Measurements from ENCODE around the gene FPR2.
"Not testable (repeated sequence)": the region's sequence is repeated elsewhere in the genome, so short reads cannot be mapped to it uniquely, and the experiment has no call there.

FPR2 gene

DNA sequence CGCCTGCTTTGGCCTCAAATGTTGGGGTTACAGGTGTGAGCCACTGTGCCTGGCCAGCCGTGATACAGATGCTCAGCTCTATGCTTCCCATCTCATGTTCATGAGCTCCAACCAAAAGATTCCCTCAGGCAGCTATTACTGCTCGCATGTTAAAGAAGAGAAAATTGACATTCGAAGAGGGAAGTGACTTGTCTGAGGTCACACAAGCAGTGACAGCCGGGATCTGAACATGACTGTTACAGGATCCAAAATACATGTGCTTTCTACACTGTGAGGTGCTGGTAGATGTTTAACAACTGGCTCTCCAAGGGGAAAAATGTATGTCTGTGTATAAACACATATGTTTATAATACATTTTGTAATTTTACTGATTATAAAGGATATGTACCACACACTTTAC lies 20.6 kb upstream of the FPR2 start:
- no peak for DNase-seq

DNA sequence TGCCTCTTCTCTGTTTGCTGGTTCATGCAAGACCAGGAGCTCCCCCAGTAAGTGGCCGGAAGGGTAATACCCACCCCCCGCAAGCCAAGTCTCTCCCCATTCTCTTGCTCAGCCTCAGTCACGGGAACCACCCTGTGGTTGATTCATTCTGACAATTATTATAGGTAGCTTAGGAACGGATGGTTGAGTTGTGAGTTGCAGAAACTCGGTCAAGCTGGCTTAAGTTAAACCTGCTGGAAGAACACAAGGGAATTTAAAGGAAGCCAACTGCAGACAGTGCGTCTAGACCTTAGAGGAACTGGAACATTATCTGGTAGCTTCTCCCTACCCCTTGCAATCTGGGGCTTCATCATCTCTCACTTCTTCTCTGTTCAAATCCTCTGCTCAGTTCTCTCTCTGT lies 18.2 kb upstream of the FPR2 start:
- no peak for DNase-seq

DNA sequence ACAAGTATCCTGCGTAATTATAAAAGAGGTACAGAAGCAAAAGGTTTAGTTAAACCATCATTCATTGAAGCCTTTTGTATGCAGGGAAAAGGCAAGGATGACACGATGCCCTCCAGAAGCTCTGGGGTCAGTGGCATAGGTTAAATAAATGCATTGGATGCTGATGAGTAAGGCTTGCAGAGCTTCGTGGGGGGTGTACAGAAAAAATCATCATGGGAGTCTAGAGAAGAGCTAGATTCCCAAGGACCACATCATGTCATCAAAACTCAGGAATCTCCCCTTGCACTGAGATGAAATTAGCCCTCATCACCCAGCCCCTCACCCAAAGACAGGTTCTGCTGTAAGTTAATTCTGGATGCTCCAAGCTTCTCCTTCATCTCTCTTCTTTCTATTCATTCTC lies 17.6 kb upstream of the FPR2 start:
- DNase-seq = no peak

DNA sequence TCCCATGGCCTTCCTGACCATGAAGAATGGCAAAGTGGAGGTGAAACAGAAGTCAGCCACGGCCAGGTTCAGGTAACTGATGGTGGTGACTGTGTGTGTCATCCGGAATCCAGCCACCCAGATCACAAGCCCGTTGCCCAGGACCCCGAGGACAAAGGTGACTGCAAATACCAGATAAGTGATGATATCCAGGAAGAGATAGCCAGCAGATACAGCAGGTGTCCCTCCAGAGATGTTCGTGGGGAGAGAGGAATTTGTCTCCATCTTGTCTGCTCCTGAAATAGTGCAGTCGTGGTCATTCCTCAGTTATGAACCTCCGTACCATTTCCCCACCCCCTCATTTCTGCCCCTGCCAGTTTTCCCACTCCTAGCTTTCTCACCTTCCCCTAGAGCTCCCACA lies 14.2 kb upstream of the FPR2 start:
- DNase-seq = no peak

DNA sequence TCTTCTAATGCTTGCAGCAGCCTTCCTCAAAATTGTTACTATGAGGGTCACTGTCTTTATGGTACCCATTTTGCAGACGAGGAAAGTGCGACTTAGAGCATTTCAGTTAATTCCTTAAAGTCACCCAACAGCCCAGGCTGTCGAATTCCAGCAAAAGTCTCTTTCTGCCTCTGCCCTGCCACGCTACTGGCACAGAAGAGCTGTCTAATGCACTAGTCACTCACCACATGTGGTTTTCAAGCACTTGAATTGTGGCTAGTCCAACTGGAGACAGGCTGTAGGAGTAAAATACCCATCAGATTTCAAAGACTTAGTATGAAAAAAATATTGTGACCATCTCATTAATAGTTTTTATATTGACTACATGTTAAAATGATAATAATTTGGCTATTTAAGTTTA lies 11.0 kb upstream of the FPR2 start:
- DNase-seq = no peak

GRCh38 chr19:51750400-51751094 lies 10.4 kb upstream of the FPR2 start:
- DNase-seq = no peak

DNA sequence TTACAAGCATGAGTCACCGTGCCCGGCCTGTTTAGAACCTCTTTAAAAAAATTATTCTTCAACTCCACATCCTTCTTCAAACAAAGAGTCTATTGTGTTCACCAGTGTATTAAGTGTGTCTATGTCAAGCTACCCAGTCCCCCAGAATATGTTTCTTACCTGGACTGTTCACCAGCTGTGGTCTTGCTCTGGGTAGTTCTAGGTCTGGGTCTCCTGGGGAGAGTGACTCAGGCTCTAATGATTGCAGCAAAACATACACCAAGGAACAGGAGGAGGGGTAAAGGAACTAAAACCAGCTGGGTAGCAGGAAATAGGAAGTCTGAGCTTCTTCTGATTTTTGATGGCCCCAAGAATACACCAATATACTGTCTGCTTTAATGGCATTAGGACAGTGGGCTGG lies 9.3 kb upstream of the FPR2 start, which contains the start of gene FPR1:
Gene FPR1 (minus strand): TSS at position 224 of the 400 bp plus-strand sequence. CDS start 4,884 bp downstream, outside the sequence.
- DNase-seq = no peak

- DNase-seq = no peak
Observed at GRCh38 chr19:51754109-51754508, 6.9 kb upstream of the FPR2 start.

- DNase-seq = no peak
Observed at GRCh38 chr19:51754770-51755169, 6.2 kb upstream of the FPR2 start.

GRCh38 chr19:51755571-51755970 lies 5.4 kb upstream of the FPR2 start:
- DNase-seq = no peak

GRCh38 chr19:51761696-51762095 lies 716 bp downstream of the FPR2 start:
- no peak for DNase-seq

- no peak for DNase-seq
Observed at GRCh38 chr19:51765086-51765485, 4.1 kb downstream of the FPR2 start.

DNA sequence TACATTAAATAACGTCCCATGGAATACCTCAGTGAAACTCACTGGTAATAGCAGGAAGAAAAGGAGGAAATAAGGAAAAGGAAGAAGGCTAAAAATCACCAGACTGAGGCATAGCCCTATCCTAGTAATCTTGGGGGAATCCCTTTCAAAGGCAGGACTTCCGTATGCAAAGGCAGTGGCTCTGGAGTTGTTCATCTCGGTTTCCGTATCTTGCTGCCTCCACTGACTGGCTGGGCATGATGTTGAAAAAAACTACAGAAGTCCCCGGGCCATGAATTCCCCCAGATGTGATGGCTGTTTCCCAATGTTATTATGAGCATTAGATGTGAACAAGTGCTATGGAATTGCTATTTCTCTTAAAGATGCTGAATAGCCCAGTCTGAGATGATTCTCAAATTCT lies 5.5 kb downstream of the FPR2 start:
- DNase-seq = no peak

- no peak for DNase-seq
Observed at GRCh38 chr19:51771376-51772130, 10.6 kb downstream of the FPR2 start.

GRCh38 chr19:51772977-51773376 lies 12.0 kb downstream of the FPR2 start:
- DNase-seq = no peak

- not testable (repeated sequence) for DNase-seq
Observed at GRCh38 chr19:51776561-51776960, 15.6 kb downstream of the FPR2 start.

DNA sequence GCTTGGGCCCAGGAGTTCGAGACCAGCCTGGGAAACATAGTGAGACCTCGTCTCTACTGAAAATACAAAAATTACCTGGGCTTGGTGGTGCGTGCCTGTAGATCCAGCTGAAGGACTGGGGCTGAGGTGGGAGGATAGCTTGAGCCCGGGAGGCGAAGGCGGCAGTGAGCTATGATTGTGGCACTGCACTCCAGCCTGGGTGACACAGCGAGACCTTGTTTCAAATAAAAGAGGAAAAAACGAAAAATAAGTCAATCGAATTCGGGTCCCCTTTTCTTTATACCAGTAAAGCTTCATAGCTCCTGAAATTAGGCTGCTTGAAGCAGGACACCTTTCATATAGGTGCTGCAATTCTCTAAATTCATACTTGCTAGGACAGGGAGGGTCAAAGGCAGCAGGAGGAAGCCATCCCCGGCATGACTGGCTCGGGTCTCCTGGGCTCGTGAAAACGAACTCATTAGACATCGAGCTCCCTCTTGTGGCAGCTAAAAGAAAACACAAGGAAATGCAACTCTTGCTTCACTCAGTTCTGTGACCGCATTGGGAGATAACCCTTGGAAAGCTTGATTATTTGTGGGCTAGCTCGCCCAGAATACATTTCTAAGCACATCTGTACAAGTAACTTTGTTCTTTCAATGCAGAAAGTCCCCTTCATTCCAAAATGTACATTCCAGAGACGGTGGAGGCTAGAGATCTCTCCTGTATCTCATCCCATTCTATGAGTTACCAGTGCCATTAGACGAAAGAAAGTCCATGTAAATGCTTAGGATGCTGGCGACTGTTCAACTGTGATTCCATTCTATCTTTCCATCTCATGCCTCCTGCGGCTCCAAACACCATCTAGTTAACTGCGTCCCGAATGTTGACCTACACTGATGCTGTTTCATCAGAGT lies 16.8 kb downstream of the FPR2 start:
- DNase-seq = no peak

- DNase-seq = no peak
Observed at GRCh38 chr19:51779181-51779580, 18.2 kb downstream of the FPR2 start.

DNA sequence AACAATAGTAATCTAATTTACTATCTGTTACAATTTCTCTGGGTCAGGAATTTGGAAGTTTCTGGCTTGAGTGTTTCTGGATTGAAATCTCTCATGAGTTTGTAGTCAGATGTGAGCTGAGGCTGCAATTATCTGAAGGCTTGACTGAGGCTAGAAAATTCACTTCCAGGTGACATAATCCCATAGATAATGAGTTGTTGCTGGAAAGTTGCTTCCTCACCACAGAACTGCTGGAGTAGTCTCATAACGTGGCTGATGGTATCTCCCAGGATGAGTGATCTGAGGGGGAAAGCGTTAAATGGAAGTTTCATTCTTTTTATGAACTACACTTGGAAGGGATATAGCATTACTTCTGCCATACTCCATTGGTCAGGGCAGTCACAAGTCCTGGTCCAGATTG lies 18.7 kb downstream of the FPR2 start:
- DNase-seq = no peak

DNA sequence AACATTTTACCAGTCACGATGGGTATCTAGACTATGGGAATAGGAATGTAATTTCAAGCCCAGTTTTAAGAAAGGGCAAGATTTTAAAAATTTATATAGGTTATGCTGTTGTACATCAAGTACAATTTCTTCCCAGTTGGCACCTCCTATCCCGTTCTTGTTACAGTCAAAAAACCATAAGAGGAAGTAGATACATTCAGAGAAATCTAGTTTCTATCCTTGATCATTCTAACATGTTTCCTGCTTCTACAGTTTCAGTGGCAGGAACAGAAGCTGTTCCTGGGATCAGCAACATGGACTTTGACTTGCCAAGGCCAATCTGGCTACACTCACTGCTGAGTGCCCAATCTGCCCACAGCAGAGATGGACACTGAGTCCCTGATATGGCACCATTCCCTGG lies 19.3 kb downstream of the FPR2 start:
- no peak for DNase-seq

DNA sequence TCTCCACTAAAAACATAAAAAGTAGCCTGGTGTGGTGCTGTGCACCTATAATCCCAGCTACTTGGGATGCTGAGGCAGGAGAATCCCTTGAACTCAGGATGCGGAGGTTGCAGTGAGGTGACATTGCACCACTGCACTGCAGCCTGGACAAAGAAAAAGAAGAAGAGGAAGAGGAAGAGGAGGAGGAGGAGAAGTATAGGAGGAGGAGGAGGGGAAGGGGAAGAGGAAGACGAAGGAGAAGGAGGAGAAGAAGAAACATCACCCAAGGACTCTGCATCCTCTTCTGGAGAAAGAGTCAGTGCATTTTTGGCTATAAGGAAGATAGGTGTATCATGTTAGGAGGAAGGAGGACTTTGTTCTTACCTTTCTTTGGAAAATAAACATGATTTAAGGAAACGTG lies 21.0 kb downstream of the FPR2 start:
- DNase-seq = no peak

DNA sequence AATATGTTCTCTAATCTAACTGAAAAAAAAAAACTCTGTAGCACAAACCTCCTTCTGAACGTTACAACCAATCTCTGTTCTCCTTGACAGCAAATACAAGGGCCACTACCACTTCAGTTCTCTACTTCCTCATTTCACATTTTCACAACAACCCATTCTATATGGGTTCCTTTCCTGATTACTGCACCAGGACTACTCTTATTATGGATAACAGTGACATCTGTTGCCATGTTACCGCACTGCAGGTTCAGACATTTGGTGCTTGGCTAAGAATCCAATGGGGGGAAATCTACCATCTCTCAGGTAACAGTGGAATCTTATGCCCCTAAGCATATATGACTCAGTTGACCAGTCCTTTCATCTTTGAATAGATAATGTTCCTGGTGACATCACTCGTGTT lies 22.4 kb downstream of the FPR2 start:
- DNase-seq = no peak

DNA sequence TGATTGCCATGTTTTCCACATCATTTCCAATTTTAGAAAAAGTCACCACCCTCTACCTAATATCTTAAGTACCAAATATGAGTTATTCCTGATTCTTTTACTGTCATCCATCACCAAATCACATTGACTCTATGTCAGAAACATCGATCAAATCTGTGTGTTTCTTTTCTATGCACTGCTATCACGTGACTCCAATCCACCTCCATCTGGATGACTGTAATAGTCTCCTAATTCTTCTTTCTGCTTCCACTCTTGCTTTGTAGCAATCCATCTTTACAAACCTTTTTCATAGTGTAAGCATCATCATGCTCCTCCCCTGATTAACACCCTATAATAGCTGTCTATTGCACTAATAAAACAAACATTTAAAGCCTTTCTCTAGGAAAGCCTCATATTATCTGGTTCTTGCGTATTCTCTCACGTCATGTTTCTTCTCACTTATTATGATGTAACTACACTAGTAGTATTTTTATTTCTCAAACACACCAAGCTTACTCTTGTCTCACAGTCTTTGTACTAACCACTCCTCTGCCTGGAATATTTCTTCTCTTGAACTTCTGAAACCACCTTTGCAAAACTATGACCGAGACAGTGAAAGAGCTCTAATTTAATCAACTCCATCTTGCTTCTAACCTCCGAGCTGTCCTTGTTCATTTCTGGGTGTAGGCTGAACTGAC lies 23.3 kb downstream of the FPR2 start:
- DNase-seq = no peak
